SK-N-SH (cell line): Measurements from ENCODE around the gene CPEB1. TPM values are rescaled to one million over a fixed set of nuclear protein-coding genes. Genes with fewer than 3 reads are reported as not detected.

Source experiments
- CTCF ChIA-PET: fragments of 300-600, 350-600 bp; formaldehyde crosslinking; extraction: SDS; loops from one replicate; lab custom pipeline; 2021; lab: Yijun Ruan, JAX
- POLR2A ChIA-PET: fragments of 350-600 bp; sonication (Branson Sonifier 250); formaldehyde crosslinking; extraction: SDS; loops from one replicate; lab custom pipeline; 2020; ENCODE audit warnings: antibody characterized with exemption, inconsistent platforms; lab: Yijun Ruan, JAX
- DNase-seq: peaks from one replicate; pipeline ENCODE4 v3.0.0; 2012
- H2AFZ ChIP-seq: fragments of 200-600 bp; sonication (generic); 2 replicates; pipeline ENCODE4 v1.8.1; 2016; ENCODE audit warnings: antibody characterized with exemption, mild to moderate bottlenecking, low read depth
- H3F3A ChIP-seq: fragments of 200-600 bp; sonication (generic); replicated peaks from 2 replicates; pipeline ENCODE3; 2016; ENCODE audit warnings: antibody characterized with exemption, mild to moderate bottlenecking; ENCODE audit not compliant: insufficient read depth
- H3K27ac ChIP-seq, 2 experiments: fragments of 200-500 bp in 1 of 2; fragments of 200-600 bp in 1 of 2; sonication (Bioruptor generic) in 1 of 2; sonication (generic), shearing (Covaris generic) in 1 of 2; 2 replicates each; pipeline versions ENCODE4 v1.5.1 to v1.6.1; 2014 to 2016; ENCODE audit warnings: low read depth in 2 of 2, inconsistent platforms in 1 of 2, low read length in 1 of 2, mild to moderate bottlenecking in 1 of 2, mixed read lengths in 1 of 2
- H3K27me3 ChIP-seq: fragments of 200-600 bp; sonication (generic), shearing (Covaris generic); 2 replicates; pipeline ENCODE4 v1.6.1; 2016; ENCODE audit warnings: mixed run types; ENCODE audit not compliant: insufficient read depth
- H3K36me3 ChIP-seq, 2 experiments: fragments of 200-500 bp in 1 of 2; fragments of 200-600 bp in 1 of 2; sonication (Bioruptor generic) in 1 of 2; sonication (generic) in 1 of 2; replicated peaks in 1 of 2; 2 replicates each; pipeline versions ENCODE3 to v1.5.1; 2014 to 2016; ENCODE audit warnings: low read length in 1 of 2, mild to moderate bottlenecking in 1 of 2; ENCODE audit not compliant: insufficient read depth in 2 of 2, control insufficient read depth in 1 of 2
- H3K4me1 ChIP-seq, 2 experiments: fragments of 200-500 bp in 1 of 2; fragments of 200-600 bp in 1 of 2; sonication (Bioruptor generic) in 1 of 2; sonication (generic), shearing (Covaris generic) in 1 of 2; 2 replicates each; pipeline versions ENCODE4 v1.5.1 to v1.6.1; 2014 to 2016; ENCODE audit warnings: low read depth in 1 of 2, low read length in 1 of 2, mixed run types in 1 of 2; ENCODE audit not compliant: insufficient read depth in 2 of 2, control insufficient read depth in 1 of 2
- H3K4me2 ChIP-seq: fragments of 200-600 bp; sonication (generic), shearing (Covaris generic); 2 replicates; pipeline ENCODE4 v1.6.1; 2017; ENCODE audit warnings: mixed run types
- H3K4me3 ChIP-seq, 2 experiments: fragments of 200-500 bp in 1 of 2; fragments of 200-600 bp in 1 of 2; sonication (Bioruptor generic) in 1 of 2; sonication (generic), shearing (Covaris generic) in 1 of 2; 2 replicates each; pipeline versions ENCODE4 v1.5.1 to v1.8.1; 2014 to 2016; ENCODE audit warnings: low read depth in 2 of 2, inconsistent platforms in 1 of 2, low read length in 1 of 2, mild to moderate bottlenecking in 1 of 2, mixed read lengths in 1 of 2, moderate library complexity in 1 of 2
- H3K79me2 ChIP-seq: fragments of 200-600 bp; sonication (generic); 2 replicates; pipeline ENCODE4 v1.8.1; 2017; ENCODE audit warnings: mild to moderate bottlenecking; ENCODE audit not compliant: insufficient read depth
- H3K9ac ChIP-seq: fragments of 200-600 bp; sonication (generic); 2 replicates; pipeline ENCODE4 v1.6.1; 2017; ENCODE audit warnings: mixed run types
- H3K9me2 ChIP-seq: fragments of 200-600 bp; sonication (generic); 2 replicates; pipeline ENCODE4 v1.6.1; 2017; ENCODE audit warnings: mixed run types
- H3K9me3 ChIP-seq: fragments of 200-600 bp; sonication (generic); 2 replicates; pipeline ENCODE4 v1.6.1; 2017; ENCODE audit warnings: mixed run types, mild to moderate bottlenecking, moderate library complexity
- H4K20me1 ChIP-seq: fragments of 200-600 bp; sonication (generic); 2 replicates; pipeline ENCODE4 v1.6.1; 2017; ENCODE audit warnings: mild to moderate bottlenecking, mixed run types; ENCODE audit not compliant: insufficient read depth
- EP300 ChIP-seq, 2 experiments: IDR thresholded peaks; 2 replicates each; pipeline versions ENCODE4 v1.4.0 to v1.6.1; 2012; ENCODE audit warnings: borderline replicate concordance in 1 of 2, low read depth in 1 of 2, low read length in 1 of 2
- GATA2 ChIP-seq: sonication (generic); formaldehyde crosslinking; IDR thresholded peaks from 2 replicates; pipeline ENCODE4 v1.5.0; 2020; ENCODE audit warnings: mild to moderate bottlenecking, missing genetic modification reagents
- JUND ChIP-seq: IDR thresholded peaks from 2 replicates; pipeline ENCODE4 v1.4.0; 2012
- MEF2A ChIP-seq: IDR thresholded peaks from 2 replicates; pipeline ENCODE4 v1.4.0; 2012; ENCODE audit warnings: low read depth, borderline replicate concordance
- NFIC ChIP-seq: IDR thresholded peaks from 2 replicates; pipeline ENCODE4 v1.4.0; 2012; ENCODE audit warnings: borderline replicate concordance
- RAD21 ChIP-seq: IDR thresholded peaks from 2 replicates; pipeline ENCODE4 v1.6.1; 2012; ENCODE audit warnings: mild to moderate bottlenecking, low read length
- RFX5 ChIP-seq: IDR thresholded peaks from 2 replicates; pipeline ENCODE4 v1.6.1; 2012; ENCODE audit warnings: mild to moderate bottlenecking, improper control_type of control experiment, low read length
- SMC3 ChIP-seq: IDR thresholded peaks from 2 replicates; pipeline ENCODE4 v1.6.1; 2012; ENCODE audit warnings: low read depth, low read length, improper control_type of control experiment
- TAF1 ChIP-seq: IDR thresholded peaks from 2 replicates; pipeline ENCODE4 v1.6.1; 2012; ENCODE audit warnings: low read depth, mild to moderate bottlenecking, low read length, moderate library complexity, borderline replicate concordance
- WGBS: methylation state at CpG from one replicate; pipeline ENCODE4 v1.1.6; 2017; ENCODE audit warnings: low lambda C conversion rate; 5-methylcytosine and 5-hydroxymethylcytosine counted together
- polyA plus RNA-seq, 3 experiments: library from polyadenylated mRNA; depleted of rRNA; stranded (reverse); fragments of >200 nt; gene quantifications; 2 replicates each; pipeline ENCODE4 v1.2.3, GENCODE V29; 2012
- TF ChIP-seq, protein P1 (sequence below): IDR thresholded peaks from 2 replicates; pipeline ENCODE4 v1.4.0; 2012; ENCODE audit warnings: low read depth, borderline replicate concordance
- TF ChIP-seq, protein P2 (sequence below): fragments of 150-350 bp; IDR thresholded peaks from 2 replicates; pipeline ENCODE4 v1.6.1; 2016; ENCODE audit warnings: mild to moderate bottlenecking, low read depth, low read length

Gene CPEB1
- polyA plus RNA-seq, 1 of the 3 experiments (the other 2 are of a cell fraction): 2.6 TPM

DNA sequence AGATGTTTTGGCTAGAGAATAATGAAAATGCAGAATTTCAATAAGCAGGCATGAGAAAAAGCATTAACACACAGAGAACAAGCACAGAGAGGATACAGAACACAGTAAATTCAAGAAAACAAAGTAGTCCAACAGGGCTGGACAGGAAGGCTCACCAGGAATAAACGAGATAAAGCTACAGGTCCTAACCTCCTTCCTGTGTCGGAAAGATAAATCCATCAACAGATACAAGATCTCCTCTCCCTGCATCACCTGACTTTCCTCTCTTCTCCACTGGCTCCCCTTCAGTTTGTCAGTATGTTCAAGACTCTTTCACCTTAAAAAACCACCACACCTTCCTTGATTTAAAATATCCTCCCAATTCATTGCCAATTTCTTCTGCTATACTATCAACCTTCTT, 11.4 kb downstream of the CPEB1 start:
- no peaks in the 10 kb centered on the region for H3F3A ChIP-seq
- no peaks in the 10 kb centered on the region for H3K4me1 ChIP-seq
- H4K20me1 ChIP-seq: no peaks in the 10 kb centered on the region
- no peaks in the 10 kb centered on the region for H3K9me3 ChIP-seq
- H3K27me3 ChIP-seq: no peaks in the 10 kb centered on the region
- H3K36me3 ChIP-seq: no peaks in the 10 kb centered on the region
- ChIA-PET POLR2A (no interaction called here), CTCF (no interaction called here)
- H3K9ac ChIP-seq: no peak overlapping the region
- H3K4me2 ChIP-seq: no peak overlapping the region
- no peak overlapping the region for H3K4me3 ChIP-seq
- no peak overlapping the region for H3K27ac ChIP-seq
- no peaks in the 10 kb centered on the region for H3K79me2 ChIP-seq
- no peaks in the 10 kb centered on the region for H3K9me2 ChIP-seq
- DNase-seq: no peak
- H2AFZ ChIP-seq: no peak overlapping the region
- WGBS: 38% methylated on average over 2 of the region's 2 CpGs
- no peak for TF ChIP-seq SMC3
- TF ChIP-seq GATA2 (CRISPR knock-in tag): no peak
- no peak for TF ChIP-seq EP300 (IDR thresholded peaks at IDR 0.05; ENCODE audit: borderline replicate concordance in 1 of 2, low read depth in 1 of 2, low read length in 1 of 2)
- TF ChIP-seq RAD21: no peak
- TF ChIP-seq, protein P1, sequence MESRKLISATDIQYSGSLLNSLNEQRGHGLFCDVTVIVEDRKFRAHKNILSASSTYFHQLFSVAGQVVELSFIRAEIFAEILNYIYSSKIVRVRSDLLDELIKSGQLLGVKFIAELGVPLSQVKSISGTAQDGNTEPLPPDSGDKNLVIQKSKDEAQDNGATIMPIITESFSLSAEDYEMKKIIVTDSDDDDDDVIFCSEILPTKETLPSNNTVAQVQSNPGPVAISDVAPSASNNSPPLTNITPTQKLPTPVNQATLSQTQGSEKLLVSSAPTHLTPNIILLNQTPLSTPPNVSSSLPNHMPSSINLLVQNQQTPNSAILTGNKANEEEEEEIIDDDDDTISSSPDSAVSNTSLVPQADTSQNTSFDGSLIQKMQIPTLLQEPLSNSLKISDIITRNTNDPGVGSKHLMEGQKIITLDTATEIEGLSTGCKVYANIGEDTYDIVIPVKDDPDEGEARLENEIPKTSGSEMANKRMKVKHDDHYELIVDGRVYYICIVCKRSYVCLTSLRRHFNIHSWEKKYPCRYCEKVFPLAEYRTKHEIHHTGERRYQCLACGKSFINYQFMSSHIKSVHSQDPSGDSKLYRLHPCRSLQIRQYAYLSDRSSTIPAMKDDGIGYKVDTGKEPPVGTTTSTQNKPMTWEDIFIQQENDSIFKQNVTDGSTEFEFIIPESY: no peak
- no peak for TF ChIP-seq JUND
- TF ChIP-seq TAF1: no peak
- TF ChIP-seq, protein P2, sequence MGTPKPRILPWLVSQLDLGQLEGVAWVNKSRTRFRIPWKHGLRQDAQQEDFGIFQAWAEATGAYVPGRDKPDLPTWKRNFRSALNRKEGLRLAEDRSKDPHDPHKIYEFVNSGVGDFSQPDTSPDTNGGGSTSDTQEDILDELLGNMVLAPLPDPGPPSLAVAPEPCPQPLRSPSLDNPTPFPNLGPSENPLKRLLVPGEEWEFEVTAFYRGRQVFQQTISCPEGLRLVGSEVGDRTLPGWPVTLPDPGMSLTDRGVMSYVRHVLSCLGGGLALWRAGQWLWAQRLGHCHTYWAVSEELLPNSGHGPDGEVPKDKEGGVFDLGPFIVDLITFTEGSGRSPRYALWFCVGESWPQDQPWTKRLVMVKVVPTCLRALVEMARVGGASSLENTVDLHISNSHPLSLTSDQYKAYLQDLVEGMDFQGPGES: no peak
- no peak for TF ChIP-seq MEF2A

DNA sequence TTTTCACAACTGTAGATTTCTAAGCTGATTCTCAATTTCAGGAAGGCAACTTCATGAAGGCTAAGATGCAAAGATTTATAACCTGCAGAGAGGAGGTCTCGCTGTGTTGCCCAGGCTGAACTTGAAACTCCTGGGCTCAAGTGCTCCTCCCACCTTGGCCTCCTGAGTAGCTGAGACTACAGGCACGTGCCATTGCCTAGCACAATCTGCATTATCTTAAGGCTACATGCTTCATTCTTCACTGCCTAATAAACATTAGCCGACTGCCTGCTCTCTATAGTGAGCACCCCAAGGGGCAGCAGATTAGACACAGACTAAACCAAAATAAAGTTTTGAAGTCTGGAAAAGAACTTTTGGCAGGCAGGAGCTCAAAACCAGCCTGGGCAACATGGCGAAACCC, 17.1 kb downstream of the CPEB1 start:
- no peak for DNase-seq
- no peaks in the 10 kb centered on the region for H4K20me1 ChIP-seq
- CTCF ChIA-PET: no interaction called here

More for the DNA sequence above, 17.1 kb downstream of the CPEB1 start:
- 65% methylated on average over 4 of the region's 4 CpGs for WGBS
- no peaks in the 10 kb centered on the region for H3K9me3 ChIP-seq
- POLR2A ChIA-PET: no interaction called here
- H3F3A ChIP-seq: no peaks in the 10 kb centered on the region
- H3K27me3 ChIP-seq: no peaks in the 10 kb centered on the region
- TF ChIP-seq NFIC: no peak
- TF ChIP-seq RFX5: no peak
- H3K4me3 ChIP-seq: no peak overlapping the region
- H3K4me1 ChIP-seq: no peaks in the 10 kb centered on the region
- H3K36me3 ChIP-seq: no peaks in the 10 kb centered on the region
- H3K9me2 ChIP-seq: no peaks in the 10 kb centered on the region
- no peak overlapping the region for H3K27ac ChIP-seq
- H3K9ac ChIP-seq: no peak overlapping the region
- H2AFZ ChIP-seq: no peak overlapping the region
- no peaks in the 10 kb centered on the region for H3K79me2 ChIP-seq
- H3K4me2 ChIP-seq: no peak overlapping the region
